HG03378 (cell line): ENCODE data around the gene SFXN5.

ENCODE experiments used
- ATAC-seq: cut with Tn5 transposase; IDR thresholded peaks from one replicate; pipeline ENCODE4 v1.9.1; 2021; ENCODE audit warnings: mild to moderate bottlenecking, moderate library complexity; ENCODE audit not compliant: unreplicated experiment

SFXN5 gene

DNA sequence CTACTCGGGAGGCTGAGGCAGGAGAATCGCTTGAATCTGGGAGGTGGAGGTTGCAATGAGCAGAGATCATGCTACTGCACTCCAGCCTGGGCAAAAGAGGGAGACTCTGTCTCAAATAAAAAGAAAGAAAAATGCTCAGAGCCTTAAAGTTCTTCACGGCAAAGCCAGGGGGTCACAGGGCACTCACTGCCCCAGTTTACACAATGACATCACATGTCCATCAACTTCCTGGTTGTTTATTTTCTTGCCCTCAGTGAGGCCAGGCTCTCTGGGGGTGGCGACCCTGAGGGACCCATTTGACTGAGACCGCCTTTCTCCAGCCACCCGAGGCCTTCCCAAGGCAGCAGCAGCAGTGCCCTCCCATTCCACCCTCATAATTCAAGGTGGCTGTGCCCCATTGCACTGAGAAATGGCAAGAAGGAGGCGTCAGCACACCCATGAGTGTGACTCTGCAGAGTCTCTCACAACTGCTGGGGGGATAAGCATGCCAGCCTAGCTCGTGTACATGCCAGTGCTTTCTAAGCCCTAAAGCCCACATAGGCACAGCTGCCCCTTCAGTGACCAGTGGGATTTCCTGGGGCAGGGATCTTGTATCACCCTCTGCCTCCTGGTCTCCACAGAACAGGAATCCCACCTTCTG is 50.0 kb downstream of the SFXN5 start:
- ATAC-seq: no peak

- ATAC-seq: no peak
Measured at GRCh38 chr2:73020657-73021370, 50.7 kb downstream of the SFXN5 start.

DNA sequence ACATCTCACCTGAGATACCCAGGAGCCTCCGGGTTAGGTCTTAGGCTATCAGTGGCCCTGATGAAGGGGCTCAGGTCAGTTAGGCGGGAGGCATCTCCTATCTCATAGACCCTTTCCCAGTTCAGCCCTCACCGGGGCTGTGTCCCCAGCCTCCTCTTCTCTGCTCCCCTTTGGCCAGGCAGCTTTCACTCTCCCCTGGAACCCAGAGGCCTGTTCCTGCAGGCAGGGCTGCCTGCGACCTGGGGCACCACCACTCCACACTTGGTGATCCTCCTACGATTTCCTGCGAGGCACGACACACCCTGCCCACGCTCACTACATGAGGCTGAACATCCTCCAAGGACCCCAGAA is 51.2 kb downstream of the SFXN5 start:
- ATAC-seq: no peak

DNA sequence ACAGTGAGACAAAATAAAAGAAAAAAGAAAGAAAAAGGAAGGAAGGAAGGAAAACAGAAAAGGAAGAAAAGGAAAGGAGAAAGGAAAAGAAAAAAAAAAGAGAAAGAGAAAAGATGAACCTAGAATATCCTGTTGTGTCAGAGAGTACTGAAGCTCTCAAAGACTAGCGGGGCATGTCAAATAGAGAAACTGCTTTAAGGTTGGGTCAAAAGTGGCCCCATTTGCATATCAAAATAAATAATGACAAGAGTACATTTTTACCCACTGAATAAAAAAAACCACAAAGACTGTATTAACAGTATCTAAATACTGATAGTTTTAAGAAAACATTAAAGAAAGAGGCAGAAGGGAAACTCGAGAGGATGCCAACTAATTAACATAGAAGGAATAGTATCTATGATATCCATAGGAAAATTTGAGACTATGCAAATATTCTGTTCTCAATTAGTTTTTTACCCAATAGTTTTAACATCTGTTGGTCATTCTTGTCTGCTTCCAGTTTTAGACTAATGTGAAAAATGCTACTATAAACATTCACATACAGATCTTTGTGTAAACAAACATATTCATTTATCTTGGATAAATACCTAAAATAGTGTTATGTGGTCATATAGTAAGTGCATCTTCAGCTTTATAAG is 53.2 kb downstream of the SFXN5 start:
- ATAC-seq: no peak

GRCh38 chr2:73013936-73014335 is 57.6 kb downstream of the SFXN5 start:
- no peak for ATAC-seq

DNA sequence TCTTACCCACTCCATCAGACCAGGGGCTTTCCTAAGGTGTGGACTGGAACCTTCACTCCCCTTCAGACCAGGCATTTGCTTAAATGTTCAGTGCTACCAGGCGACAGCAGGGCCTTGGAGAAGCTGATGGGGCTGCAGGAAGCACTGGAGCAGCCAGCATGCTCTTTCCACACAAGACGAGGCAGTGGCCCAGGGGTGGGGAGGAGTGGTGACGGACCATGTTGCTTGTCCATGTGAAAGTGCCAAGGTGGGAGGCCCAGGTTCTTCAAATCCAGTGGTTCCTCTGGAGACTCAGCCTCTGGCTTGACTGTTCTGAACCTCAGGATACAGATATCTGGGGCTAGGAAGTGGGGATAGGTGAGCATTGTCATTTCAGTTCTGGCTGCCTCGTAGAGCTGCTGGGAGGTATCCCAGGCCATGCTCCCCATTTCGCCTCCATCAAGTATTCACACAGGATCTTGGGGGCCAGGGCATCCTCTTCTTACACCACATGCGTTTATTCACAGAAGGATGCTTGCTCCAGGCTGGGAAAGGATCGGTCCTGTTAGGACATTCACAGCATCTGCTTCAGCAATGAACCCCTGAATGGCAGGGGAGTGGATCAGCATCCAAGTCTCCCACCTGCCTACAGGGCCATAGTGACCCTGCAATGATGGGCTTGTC is 62.2 kb downstream of the SFXN5 start:
- ATAC-seq: no peak

- ATAC-seq: no peak
Measured at GRCh38 chr2:73008766-73009135, 62.8 kb downstream of the SFXN5 start.

- ATAC-seq: no peak
Measured at GRCh38 chr2:73007991-73008765, 63.3 kb downstream of the SFXN5 start.

DNA sequence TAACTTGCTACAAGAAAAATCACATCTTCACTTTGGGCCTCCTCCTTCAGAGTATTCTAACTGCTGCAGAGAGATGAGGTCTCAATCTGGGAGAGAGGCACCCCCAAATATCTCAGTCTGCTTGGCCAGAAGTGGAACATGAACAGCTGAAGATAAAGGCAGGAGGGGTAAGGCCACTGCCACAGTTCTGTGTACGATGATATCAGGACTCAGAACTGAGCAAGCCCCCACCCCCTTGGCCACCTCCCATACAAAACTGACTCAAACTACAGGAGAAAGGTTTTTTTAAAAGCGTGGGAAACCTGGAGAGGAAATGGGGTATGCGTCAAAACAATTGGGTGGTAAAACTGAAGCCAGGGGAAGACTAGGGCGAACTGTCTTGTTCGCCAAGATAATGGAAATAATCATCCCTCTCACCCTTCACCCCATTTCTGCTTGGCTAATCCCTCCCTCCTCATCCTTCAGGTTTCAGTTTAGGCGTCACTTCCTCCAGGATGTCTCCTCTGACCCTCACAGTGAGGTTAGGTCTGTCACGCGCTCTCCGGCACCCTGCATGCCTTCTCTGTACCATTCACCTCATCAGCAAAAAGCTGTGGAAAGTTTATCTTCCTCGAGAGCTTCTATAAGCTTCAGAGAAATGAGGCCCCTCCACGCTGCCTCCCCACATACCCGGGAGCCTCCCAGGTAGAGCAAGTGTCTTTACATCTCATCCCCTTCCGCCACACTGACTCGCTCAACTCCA is 64.4 kb downstream of the SFXN5 start:
- no peak for ATAC-seq

DNA sequence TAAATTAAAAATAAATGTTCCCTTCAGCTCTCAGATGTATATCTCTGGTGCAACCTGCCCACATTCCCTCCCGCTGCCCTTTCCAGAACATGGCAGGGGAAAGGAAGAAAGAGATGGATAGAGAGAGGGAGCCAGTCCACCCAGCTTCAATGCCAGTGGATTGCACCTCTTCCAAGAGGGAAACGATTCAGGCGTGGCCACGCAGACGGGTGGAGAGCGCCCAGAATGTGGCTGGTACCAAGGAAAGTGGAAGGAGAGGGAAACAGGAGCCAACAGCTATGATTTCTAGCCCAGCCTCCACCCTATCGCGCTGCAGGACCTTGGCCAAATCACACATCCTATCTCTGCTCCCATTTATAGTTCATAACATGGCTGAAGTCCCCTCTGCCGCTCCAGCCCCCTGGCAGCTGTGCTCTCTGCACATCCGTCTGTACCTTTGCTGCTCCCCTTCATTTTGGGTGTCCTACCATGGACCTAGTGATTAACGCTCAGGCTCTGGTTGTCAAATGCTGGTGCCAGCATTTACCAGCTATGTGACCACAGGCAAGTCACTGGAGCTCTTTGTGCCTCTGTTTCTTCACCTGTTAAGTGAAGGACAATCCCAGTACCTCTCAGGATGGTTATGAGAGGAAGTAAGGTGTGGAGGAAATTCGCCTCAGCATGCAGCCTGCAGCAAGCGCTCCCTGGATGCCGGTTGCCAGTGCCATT is 66.5 kb downstream of the SFXN5 start:
- ATAC-seq: no peak

- ATAC-seq: no peak
Measured at GRCh38 chr2:73004466-73004865, 67.0 kb downstream of the SFXN5 start.

DNA sequence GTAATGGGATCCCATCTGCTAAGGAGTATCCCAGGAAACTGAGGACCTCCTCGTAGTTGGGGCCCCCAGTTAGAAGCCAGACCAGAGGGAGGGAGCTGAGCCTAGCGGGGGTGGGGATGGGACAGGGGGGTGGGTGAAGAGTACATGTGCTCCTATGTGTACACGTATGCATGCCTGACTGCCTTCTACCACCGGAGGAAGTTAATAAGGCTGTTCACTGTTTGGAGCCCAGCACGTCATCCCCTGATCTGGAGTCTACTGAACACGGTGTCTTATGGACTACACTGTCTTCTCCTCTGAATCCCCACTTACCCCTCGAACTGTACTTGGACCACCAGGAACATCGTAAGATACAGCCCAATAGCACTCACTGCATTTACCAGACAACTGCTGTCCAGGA is 68.5 kb downstream of the SFXN5 start:
- ATAC-seq: no peak

DNA sequence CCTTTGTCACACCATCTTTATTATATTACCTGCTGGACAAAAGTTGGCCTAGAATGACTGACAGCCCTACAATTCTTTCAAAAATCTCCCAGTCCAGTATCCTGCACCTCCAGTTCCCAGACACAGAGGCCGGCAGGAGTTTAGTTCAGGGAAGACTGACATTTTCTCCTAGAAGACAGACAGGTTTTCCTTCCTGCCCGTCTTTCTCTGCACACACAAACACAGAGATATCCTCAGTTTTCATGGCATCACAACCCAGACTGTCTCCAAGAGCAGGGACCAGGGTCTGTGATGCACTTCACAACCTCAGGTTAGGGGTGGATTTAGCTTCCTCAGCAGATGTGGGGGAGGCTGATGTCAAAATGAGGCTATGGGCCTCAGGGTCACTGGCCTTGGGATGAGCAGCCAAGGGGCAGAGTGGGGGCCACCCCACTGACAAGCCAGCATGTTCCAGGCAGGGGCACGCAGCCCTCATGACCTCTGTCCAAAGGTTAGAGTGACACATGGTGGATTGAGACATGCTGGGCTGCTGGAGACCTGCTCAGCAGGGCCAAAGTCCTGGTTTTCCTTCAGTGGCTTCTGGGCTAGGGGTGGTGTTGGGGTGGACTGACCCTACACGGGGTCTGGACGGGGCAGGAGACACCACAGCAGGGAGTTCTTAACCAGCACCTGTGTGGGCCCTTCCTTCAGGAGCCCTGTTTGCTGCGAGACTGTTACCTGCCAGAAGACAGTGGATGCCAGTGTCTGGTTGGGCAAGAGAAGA is 70.5 kb downstream of the SFXN5 start:
- no peak for ATAC-seq

- ATAC-seq: no peak
Measured at GRCh38 chr2:72999729-73000725, 71.5 kb downstream of the SFXN5 start.

- ATAC-seq: no peak
Measured at GRCh38 chr2:72998724-72999123, 72.8 kb downstream of the SFXN5 start.

DNA sequence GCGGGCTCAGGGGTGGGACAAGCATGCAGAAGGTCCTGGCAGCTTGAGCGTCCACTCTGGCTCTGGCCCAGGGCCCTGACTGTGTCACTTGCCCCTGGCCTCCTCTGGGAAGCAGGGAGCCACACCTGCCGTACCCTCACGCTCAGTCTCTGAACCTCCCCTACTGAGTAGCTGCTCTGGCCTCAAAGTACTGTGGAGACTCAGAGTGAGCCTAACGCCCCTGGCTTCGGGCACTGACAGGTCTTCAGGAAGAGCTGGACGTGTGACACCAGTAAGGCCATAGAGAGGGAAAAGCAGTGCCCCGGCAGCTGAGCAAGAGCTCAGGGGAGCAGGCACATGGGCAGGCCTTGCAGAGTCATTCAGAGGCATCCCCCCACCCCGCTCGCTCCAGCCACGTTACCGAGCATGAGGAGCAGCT is 73.3 kb downstream of the SFXN5 start:
- no peak for ATAC-seq

DNA sequence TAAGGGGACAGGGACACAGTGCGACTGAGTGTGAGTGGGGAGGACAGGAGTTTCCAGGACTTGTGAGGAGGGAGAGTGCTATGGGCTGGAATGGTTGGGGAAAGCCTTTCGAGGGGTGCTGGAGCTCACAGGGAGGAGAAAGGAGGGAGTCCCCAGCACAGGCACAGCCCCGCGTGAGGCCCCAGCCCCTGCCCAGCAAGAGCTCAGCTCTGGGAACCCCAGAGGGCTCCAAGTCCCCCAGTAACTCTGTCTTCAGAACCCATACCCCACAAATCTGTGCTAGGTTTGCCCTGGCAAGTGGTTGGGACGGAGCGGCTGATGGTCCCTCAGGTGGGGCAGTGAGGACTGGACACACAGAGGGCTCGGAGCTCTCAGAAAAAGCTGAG is 75.4 kb downstream of the SFXN5 start:
- no peak for ATAC-seq
